Measurements from ENCODE around the gene RAB34. TPM values are rescaled to one million over a fixed set of nuclear protein-coding genes. Genes with fewer than 3 reads are reported as not detected.

RAB34 gene
- total and polyA plus RNA-seq, 2 donors (not counting 3 experiments of a cell fraction or from before 2014, with no cell fraction given), result 62.3 to 113 TPM

DNA sequence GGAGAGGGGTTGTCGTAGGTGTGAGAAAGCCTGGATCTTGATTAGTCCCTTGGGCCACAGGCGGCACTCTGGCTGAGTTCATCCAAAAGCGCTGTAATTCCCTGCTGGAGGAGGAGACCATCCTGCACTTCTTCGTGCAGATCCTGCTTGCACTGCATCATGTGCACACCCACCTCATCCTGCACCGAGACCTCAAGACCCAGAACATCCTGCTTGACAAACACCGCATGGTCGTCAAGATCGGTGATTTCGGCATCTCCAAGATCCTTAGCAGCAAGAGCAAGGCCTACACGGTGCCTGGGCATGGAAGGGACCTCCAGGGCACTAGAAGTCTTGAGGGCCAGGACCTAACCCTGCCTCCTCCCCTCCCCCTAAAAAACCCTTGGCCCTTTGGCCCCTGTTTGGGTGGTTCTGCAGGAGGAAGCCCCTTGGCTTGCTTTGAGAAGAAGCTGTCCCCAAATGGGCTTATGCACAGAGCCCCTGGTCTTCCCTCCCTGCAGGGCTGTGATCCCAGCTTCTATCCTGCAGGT, 17.1 kb upstream of the RAB34 start:
- POLR2A ChIA-PET, result no interaction called here
- Histone ChIP-seq H3K36me3 (ENCODE audit: control insufficient read depth in 2 of 2, extremely low read depth in 1 of 2, insufficient read depth in 2 of 2, low read length in 2 of 2) (no peaks in the 10 kb centered on the region), H3K4me1 (ENCODE audit: control insufficient read depth, extremely low read depth, insufficient read depth, low read length) (no peaks in the 10 kb centered on the region), H3K27ac (ENCODE audit: insufficient read depth, low read depth, low read length) (no peak overlapping the region), H3K9me3 (replicated peaks; ENCODE audit: control insufficient read depth, insufficient read depth, low read length) (no peaks in the 10 kb centered on the region), H2AFZ (ENCODE audit: low read depth, low read length) (no peak overlapping the region), H3K9me1 (replicated peaks; ENCODE audit: control insufficient read depth, extremely low read depth, insufficient read depth, low read length) (no peaks in the 10 kb centered on the region), H3K9ac (replicated peaks; ENCODE audit: extremely low read depth, insufficient read depth, low read length) (no peak overlapping the region), H3K4me3 (replicated peaks in 1 of 3; ENCODE audit: insufficient read depth in 1 of 3, low read depth in 1 of 3, low read length in 3 of 3) (no peak overlapping the region), H3K27me3 (ENCODE audit: control insufficient read depth in 2 of 2, insufficient read depth in 2 of 2, low read length in 2 of 2) (no peaks in the 10 kb centered on the region), H4K20me1 (replicated peaks; ENCODE audit: control insufficient read depth, extremely low read depth, insufficient read depth, low read length) (no peaks in the 10 kb centered on the region), H3K79me2 (ENCODE audit: control insufficient read depth, insufficient read depth, low read length) (no peaks in the 10 kb centered on the region), H3K4me2 (ENCODE audit: insufficient read depth, low read length) (no peak overlapping the region)
- TF ChIP-seq GATA2 (IDR thresholded peaks at IDR 0.05; ENCODE audit: insufficient read depth, insufficient read length, low read depth, low read length) (no peak), POLR2AphosphoS5 (IDR thresholded peaks at IDR 0.05; ENCODE audit: insufficient read depth, low read depth, low read length) (no peak), POLR2A (IDR thresholded peaks at IDR 0.05; ENCODE audit: low read depth, low read length) (no peak), EZH2 (IDR thresholded peaks at IDR 0.05; ENCODE audit: borderline replicate concordance, low read depth, low read length, severe bottlenecking) (no peak), JUN (IDR thresholded peaks at IDR 0.05; ENCODE audit: borderline replicate concordance, insufficient read depth, insufficient read length, low read depth) (no peak), FOS (IDR thresholded peaks at IDR 0.05; ENCODE audit: borderline replicate concordance, insufficient read depth, low read length) (no peak), MYC (IDR thresholded peaks at IDR 0.05; ENCODE audit: low read depth, low read length) (no peak)
- TF ChIP-seq, protein P1, sequence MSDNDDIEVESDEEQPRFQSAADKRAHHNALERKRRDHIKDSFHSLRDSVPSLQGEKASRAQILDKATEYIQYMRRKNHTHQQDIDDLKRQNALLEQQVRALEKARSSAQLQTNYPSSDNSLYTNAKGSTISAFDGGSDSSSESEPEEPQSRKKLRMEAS (IDR thresholded peaks at IDR 0.05; ENCODE audit: insufficient read depth, insufficient read length), result no peak
- TF ChIP-seq, protein P2, sequence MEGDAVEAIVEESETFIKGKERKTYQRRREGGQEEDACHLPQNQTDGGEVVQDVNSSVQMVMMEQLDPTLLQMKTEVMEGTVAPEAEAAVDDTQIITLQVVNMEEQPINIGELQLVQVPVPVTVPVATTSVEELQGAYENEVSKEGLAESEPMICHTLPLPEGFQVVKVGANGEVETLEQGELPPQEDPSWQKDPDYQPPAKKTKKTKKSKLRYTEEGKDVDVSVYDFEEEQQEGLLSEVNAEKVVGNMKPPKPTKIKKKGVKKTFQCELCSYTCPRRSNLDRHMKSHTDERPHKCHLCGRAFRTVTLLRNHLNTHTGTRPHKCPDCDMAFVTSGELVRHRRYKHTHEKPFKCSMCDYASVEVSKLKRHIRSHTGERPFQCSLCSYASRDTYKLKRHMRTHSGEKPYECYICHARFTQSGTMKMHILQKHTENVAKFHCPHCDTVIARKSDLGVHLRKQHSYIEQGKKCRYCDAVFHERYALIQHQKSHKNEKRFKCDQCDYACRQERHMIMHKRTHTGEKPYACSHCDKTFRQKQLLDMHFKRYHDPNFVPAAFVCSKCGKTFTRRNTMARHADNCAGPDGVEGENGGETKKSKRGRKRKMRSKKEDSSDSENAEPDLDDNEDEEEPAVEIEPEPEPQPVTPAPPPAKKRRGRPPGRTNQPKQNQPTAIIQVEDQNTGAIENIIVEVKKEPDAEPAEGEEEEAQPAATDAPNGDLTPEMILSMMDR (IDR thresholded peaks at IDR 0.05; ENCODE audit: extremely low read depth in 1 of 2, insufficient read depth in 1 of 2, low read depth in 1 of 2, low read length in 2 of 2), result no peak
- dilution Hi-C loops (cut with MboI; ENCODE audit: extremely low pct_ligation_motif_present, low sequenced_read_pairs) (no loop called here), intact Hi-C loops (cut with micrococcal nuclease) (no loop called here)
- FAIRE-seq (no peak), DNase-seq (ENCODE audit: low read depth, low spot score) (no peak)
- BruUV-seq (replicated peaks), result no TSS peak
- CTCF ChIA-PET, result interaction anchor here (1.4 to 13.7 kb wide), 2 partner anchors 8 to 12 kb away, joined by 8 to 602 read pairs; partner anchors contain the start of gene TRAF4

Data from endothelial cell of umbilical vein (primary cell).